Cardiac fibroblast (primary cell): ENCODE data around the gene TBX10.
"Not testable (repeated sequence)": the region's sequence is repeated elsewhere in the genome, so short reads cannot be mapped to it uniquely, and the experiment has no call there.

Experiments used
- DNase-seq, 2 donors: peaks; one replicate each; pipeline versions ENCODE4 v3.0.0 to v3.0.0-alpha.2; 2010; ENCODE audit warnings: low read depth in 2 of 2
- H3K4me3 ChIP-seq, 2 donors: replicated peaks in 1 of 2; 1 replicate in 1 of 2; 2 replicates in 1 of 2; pipeline ENCODE4 v1.5.1; 2011; ENCODE audit warnings: low read depth in 2 of 2, low read length in 2 of 2, mild to moderate bottlenecking in 2 of 2, moderate library complexity in 1 of 2
- CTCF ChIP-seq: IDR thresholded peaks from one replicate; pipeline ENCODE4 v1.5.1; 2011; ENCODE audit warnings: low read depth, mild to moderate bottlenecking, low read length, inconsistent platforms

The TBX10 gene

GRCh38 chr11:67663532-67664212 lies 24.1 kb upstream of the TBX10 start:
- H3K4me3 ChIP-seq = no peak overlapping the region
- no peak for TF ChIP-seq CTCF
- no peak for DNase-seq

GRCh38 chr11:67662835-67663531 lies 23.4 kb upstream of the TBX10 start:
- no peak overlapping the region for H3K4me3 ChIP-seq
- no peak for TF ChIP-seq CTCF

GRCh38 chr11:67662142-67662834 lies 22.7 kb upstream of the TBX10 start:
- H3K4me3 ChIP-seq = no peak overlapping the region
- no peak for DNase-seq
- TF ChIP-seq CTCF = no peak

More at GRCh38 chr11:67662835-67663531, 23.4 kb upstream of the TBX10 start:
- DNase-seq = no peak

GRCh38 chr11:67660752-67661151 lies 21.2 kb upstream of the TBX10 start:
- not testable (repeated sequence) for H3K4me3 ChIP-seq, DNase-seq

- not testable (repeated sequence) for DNase-seq
Observed at GRCh38 chr11:67659651-67660165, 20.1 kb upstream of the TBX10 start.

GRCh38 chr11:67657300-67657699 lies 17.7 kb upstream of the TBX10 start:
- H3K4me3 ChIP-seq = no peak overlapping the region
- no peak for TF ChIP-seq CTCF
- no peak for DNase-seq

More at GRCh38 chr11:67659651-67660165, 20.1 kb upstream of the TBX10 start:
- not testable (repeated sequence) for H3K4me3 ChIP-seq

- no peak overlapping the region for H3K4me3 ChIP-seq
- peak; percentile 7 to 19 for DNase-seq
- no peak for TF ChIP-seq CTCF
Observed at GRCh38 chr11:67656278-67656922, 16.8 kb upstream of the TBX10 start.
